ENCODE data around the gene FIGNL2. TPM values are rescaled to one million over a fixed set of nuclear protein-coding genes. Genes with fewer than 3 reads are reported as not detected.

FIGNL2 gene
- total RNA-seq, 2 experiments from 2014 or later = 1.2 to 1.3 TPM

DNA sequence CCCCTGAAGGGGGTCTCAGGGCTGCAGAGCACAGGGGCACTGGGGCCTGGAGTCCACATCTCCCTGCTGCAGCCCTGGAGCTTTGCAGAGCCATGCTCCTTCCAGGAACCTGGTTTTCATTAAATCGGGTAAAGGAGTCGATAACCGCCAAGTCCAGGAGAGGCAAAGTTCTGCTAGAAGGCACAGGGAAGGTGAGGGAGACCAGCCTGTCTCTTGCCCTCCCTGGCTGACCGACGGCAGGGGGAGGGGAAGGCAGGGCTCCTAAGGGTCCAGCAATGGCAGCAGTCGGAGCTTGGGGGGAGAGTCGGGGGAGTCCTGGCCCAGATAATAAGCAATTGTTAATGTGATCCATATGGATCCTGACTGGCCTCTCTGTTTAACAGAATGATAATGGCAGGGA lies 3.0 kb downstream of the FIGNL2 start:
- H3K4me1 ChIP-seq (ENCODE audit: insufficient read depth, low read length) = peaks cover 31% of the 10 kb centered on the region
- H3K27me3 Mint-ChIP-seq = peaks cover 58% of the 10 kb centered on the region

DNA sequence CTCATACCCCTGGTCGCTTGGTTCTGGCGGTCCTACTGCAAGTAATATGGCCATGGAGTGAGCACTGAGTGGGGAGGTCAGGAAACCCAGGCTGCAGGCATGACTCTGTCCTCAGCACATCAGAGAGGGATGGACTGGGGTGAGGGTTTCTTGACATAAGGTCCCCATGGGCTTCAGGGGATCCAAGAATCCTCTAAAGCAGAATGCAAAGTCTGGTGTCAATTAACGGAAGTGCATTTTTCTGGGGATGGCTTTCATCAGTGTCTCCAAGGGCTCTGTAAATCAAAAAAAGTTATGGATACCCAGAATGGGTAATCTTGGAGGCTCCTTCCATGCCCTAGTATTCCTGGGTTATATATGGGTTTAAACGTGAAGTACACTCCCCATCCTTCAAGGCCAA lies 3.7 kb downstream of the FIGNL2 start:
- POLR2A ChIA-PET = no interaction called here
- H3K27me3 Mint-ChIP-seq = peaks cover 58% of the 10 kb centered on the region
- Histone ChIP-seq H3K4me3 (ENCODE audit: low read length) (no peak overlapping the region), H3K4me1 (ENCODE audit: insufficient read depth, low read length) (peaks cover 27% of the 10 kb centered on the region), H3K27ac (ENCODE audit: low read depth in 1 of 2, low read length in 2 of 2) (no peak overlapping the region), H3K9me3 (ENCODE audit: control insufficient read depth in 1 of 2, insufficient read depth in 1 of 2, low read length in 2 of 2) (peaks cover 0 to 14% of the 10 kb centered on the region in 2 experiments), H3K27me3 (ENCODE audit: control insufficient read depth in 1 of 2, insufficient read depth in 2 of 2, low read length in 2 of 2) (peaks cover 51 to 60% of the 10 kb centered on the region in 2 experiments), H3K36me3 (ENCODE audit: insufficient read depth, low read length) (no peaks in the 10 kb centered on the region)
- H3K4me1 Mint-ChIP-seq (ENCODE audit: low read depth) = peaks cover 15% of the 10 kb centered on the region
- intact Hi-C loops (cut with DNase I, micrococcal nuclease) = no loop called here
- no peaks in the 10 kb centered on the region for H3K9me3 Mint-ChIP-seq
- H3K27ac Mint-ChIP-seq = no peak overlapping the region
- TF ChIP-seq, protein P1, sequence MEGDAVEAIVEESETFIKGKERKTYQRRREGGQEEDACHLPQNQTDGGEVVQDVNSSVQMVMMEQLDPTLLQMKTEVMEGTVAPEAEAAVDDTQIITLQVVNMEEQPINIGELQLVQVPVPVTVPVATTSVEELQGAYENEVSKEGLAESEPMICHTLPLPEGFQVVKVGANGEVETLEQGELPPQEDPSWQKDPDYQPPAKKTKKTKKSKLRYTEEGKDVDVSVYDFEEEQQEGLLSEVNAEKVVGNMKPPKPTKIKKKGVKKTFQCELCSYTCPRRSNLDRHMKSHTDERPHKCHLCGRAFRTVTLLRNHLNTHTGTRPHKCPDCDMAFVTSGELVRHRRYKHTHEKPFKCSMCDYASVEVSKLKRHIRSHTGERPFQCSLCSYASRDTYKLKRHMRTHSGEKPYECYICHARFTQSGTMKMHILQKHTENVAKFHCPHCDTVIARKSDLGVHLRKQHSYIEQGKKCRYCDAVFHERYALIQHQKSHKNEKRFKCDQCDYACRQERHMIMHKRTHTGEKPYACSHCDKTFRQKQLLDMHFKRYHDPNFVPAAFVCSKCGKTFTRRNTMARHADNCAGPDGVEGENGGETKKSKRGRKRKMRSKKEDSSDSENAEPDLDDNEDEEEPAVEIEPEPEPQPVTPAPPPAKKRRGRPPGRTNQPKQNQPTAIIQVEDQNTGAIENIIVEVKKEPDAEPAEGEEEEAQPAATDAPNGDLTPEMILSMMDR (IDR thresholded peaks at IDR 0.05) = no peak
- CTCF ChIA-PET = no interaction called here
- no peaks in the 10 kb centered on the region for H3K36me3 Mint-ChIP-seq (ENCODE audit: low read depth)
- DNase-seq = no peak
- H3K4me3 Mint-ChIP-seq = no peak overlapping the region
- ATAC-seq (ENCODE audit: poor library complexity) = no peak

More for the DNA sequence above, 3.0 kb downstream of the FIGNL2 start:
- Mint-ChIP-seq H3K4me1 (ENCODE audit: low read depth) (peaks cover 17% of the 10 kb centered on the region), H3K36me3 (ENCODE audit: low read depth) (no peaks in the 10 kb centered on the region), H3K27ac (no peak overlapping the region), H3K9me3 (no peaks in the 10 kb centered on the region), H3K4me3 (peak overlapping the region; percentile 30)
- DNase-seq = no peak
- no peak for ATAC-seq (ENCODE audit: poor library complexity)
- Histone ChIP-seq H3K4me3 (ENCODE audit: low read length) (no peak overlapping the region), H3K36me3 (ENCODE audit: insufficient read depth, low read length) (no peaks in the 10 kb centered on the region), H3K27me3 (ENCODE audit: control insufficient read depth in 1 of 2, insufficient read depth in 2 of 2, low read length in 2 of 2) (peaks cover 51 to 60% of the 10 kb centered on the region in 2 experiments), H3K9me3 (ENCODE audit: control insufficient read depth in 1 of 2, insufficient read depth in 1 of 2, low read length in 2 of 2) (peaks cover 0 to 14% of the 10 kb centered on the region in 2 experiments), H3K27ac (ENCODE audit: low read depth in 1 of 2, low read length in 2 of 2) (no peak overlapping the region)
- CTCF ChIA-PET = no interaction called here
- TF ChIP-seq, protein P1 (IDR thresholded peaks at IDR 0.05) = no peak
- POLR2A ChIA-PET = no interaction called here
- intact Hi-C loops (cut with DNase I, micrococcal nuclease) = no loop called here

DNA sequence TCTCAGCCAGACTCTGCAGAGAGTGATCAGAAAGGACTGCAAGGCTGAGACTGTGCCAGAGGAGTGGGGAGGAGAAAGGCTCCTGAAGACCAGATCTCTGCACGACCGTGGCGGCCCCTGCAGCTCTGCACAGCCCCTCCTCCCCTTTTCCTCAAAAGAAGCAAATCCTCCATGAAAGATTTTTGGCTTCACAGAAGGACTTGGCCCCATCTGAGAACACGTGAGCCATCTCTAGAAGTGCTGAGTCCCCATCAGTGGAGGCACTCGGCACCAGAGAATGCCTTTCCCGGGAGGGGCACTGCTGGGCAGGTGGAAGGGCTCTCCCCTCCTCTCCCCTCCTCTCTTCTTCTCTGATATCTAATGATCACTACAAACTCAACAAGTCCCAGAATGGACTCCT lies 6.8 kb downstream of the FIGNL2 start:
- Histone ChIP-seq H3K27me3 (ENCODE audit: control insufficient read depth in 1 of 2, insufficient read depth in 2 of 2, low read length in 2 of 2) (peaks cover 43 to 51% of the 10 kb centered on the region in 2 experiments), H3K36me3 (ENCODE audit: insufficient read depth, low read length) (no peaks in the 10 kb centered on the region), H3K4me1 (ENCODE audit: insufficient read depth, low read length) (peaks cover 8% of the 10 kb centered on the region), H3K27ac (ENCODE audit: low read depth in 1 of 2, low read length in 2 of 2) (no peak overlapping the region), H3K4me3 (ENCODE audit: low read length) (no peak overlapping the region), H3K9me3 (ENCODE audit: control insufficient read depth in 1 of 2, insufficient read depth in 1 of 2, low read length in 2 of 2) (peaks cover 0 to 8% of the 10 kb centered on the region in 2 experiments)
- intact Hi-C loops (cut with DNase I, micrococcal nuclease) = no loop called here
- CTCF ChIA-PET = no interaction called here
- Mint-ChIP-seq H3K9me3 (no peaks in the 10 kb centered on the region), H3K27ac (no peak overlapping the region), H3K4me3 (no peak overlapping the region), H3K27me3 (peaks cover 68% of the 10 kb centered on the region), H3K4me1 (ENCODE audit: low read depth) (peaks cover 9% of the 10 kb centered on the region), H3K36me3 (ENCODE audit: low read depth) (no peaks in the 10 kb centered on the region)
- DNase-seq (no peak), ATAC-seq (ENCODE audit: poor library complexity) (no peak)
- POLR2A ChIA-PET = no interaction called here
- TF ChIP-seq, protein P1 (IDR thresholded peaks at IDR 0.05) = no peak

Measured in CD4-positive, alpha-beta T cell (primary cell).